MM.1S (cell line): ENCODE measurements around the gene EIPR1.

Experiments used
- CTCF ChIP-seq: fragments of 300-600 bp; sonication (generic); IDR thresholded peaks from 2 replicates; pipeline ENCODE4 v1.5.1; 2016; ENCODE audit warnings: antibody characterized with exemption, low read length, mixed read lengths
- EZH2 ChIP-seq: fragments of 300-600 bp; sonication (generic); optimal IDR thresholded peaks from 2 replicates; pipeline ENCODE3; 2017; ENCODE audit warnings: low read depth, mild to moderate bottlenecking, antibody characterized with exemption, low read length, mixed read lengths

GRCh38 chr2:3403587-3404334 lies 26.1 kb upstream of the EIPR1 start:
- TF ChIP-seq EZH2: no peak
- no peak for TF ChIP-seq CTCF
